Measurements from ENCODE around the gene RSF1.
A peak's percentile ranks its signal among the peaks of the same experiment; 100 is the strongest.

The RSF1 gene

DNA sequence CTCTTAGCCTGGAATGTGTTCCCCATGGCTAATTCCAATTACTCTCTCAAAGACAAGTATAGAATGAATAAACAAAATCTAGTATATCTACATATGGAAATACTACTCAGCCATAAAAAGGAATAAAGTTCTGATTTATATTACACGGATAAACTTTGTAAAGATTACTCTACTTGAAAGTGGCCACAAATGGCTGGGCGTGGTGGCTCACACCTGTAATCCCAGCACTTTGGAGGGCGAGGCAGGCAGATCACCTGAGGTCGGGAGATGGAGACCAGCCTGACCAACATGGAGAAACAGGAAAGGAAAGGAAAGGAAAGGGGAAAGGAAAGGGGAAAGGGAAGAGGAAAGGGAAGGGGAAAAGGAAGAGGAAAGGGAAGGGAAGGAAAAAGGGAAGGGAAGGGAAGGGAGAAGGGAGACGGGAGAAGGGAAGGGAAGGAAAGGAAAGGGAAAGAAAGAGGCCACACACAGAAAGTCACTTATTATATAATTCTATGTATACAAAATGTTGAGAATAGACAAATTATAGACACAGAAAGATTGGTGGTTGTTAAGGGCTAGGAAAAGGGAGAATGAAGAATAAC lies 92.2 kb downstream of the RSF1 start:
- Histone ChIP-seq H3K4me3 (ENCODE audit: low read depth, low read length) (no peak overlapping the region), H3K27ac (ENCODE audit: extremely low read depth, low read depth, low read length) (no peak overlapping the region), H3K36me3 (ENCODE audit: control insufficient read depth in 2 of 2, insufficient read depth in 1 of 2, low read length in 2 of 2) (peaks cover 0 to 9% of the 10 kb centered on the region in 2 experiments; a peak in 1 of 3 replicates), H3K4me1 (ENCODE audit: control insufficient read depth, insufficient read depth, low read length) (no peaks in the 10 kb centered on the region), H3K9me3 (ENCODE audit: control insufficient read depth, insufficient read depth, low read depth, low read length) (no peaks in the 10 kb centered on the region)
- TF ChIP-seq PRDM1 (tag by site-specific recombination; IDR thresholded peaks at IDR 0.05), result peak; percentile 99
- TF ChIP-seq, protein P1, sequence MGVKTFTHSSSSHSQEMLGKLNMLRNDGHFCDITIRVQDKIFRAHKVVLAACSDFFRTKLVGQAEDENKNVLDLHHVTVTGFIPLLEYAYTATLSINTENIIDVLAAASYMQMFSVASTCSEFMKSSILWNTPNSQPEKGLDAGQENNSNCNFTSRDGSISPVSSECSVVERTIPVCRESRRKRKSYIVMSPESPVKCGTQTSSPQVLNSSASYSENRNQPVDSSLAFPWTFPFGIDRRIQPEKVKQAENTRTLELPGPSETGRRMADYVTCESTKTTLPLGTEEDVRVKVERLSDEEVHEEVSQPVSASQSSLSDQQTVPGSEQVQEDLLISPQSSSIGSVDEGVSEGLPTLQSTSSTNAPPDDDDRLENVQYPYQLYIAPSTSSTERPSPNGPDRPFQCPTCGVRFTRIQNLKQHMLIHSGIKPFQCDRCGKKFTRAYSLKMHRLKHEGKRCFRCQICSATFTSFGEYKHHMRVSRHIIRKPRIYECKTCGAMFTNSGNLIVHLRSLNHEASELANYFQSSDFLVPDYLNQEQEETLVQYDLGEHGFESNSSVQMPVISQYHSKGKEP (tag by site-specific recombination; IDR thresholded peaks at IDR 0.05), result no peak
- CTCF ChIA-PET, result interaction anchor here (0.6 kb wide), 1 partner anchor 31 kb away, joined by 3 read pairs; no protein-coding TSS in a partner anchor
- POLR2A ChIA-PET, result no interaction called here

DNA sequence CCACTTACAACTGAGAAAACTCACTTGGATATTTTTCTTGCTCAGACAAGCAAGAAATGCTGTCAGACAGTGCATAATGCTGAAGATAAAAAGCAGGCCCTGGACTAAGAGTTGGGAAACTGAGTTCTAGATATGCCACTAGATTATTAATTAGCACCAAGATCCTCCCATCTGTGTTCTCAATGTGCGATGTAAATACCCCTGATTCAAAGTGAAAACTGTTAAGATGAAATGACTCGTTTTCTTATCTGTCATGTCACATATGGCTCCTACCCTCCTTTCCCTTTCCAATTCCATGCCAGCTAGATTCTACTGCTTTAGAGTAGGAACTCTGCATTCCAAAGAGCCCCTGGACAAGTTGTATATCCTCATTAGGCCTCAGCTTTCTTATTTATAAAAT lies 94.0 kb downstream of the RSF1 start:
- Histone ChIP-seq H3K4me1 (ENCODE audit: control insufficient read depth, insufficient read depth, low read length) (no peaks in the 10 kb centered on the region), H3K9me3 (ENCODE audit: control insufficient read depth, insufficient read depth, low read depth, low read length) (no peaks in the 10 kb centered on the region), H3K36me3 (ENCODE audit: control insufficient read depth in 2 of 2, insufficient read depth in 1 of 2, low read length in 2 of 2) (peaks cover 3 to 15% of the 10 kb centered on the region in 2 experiments; a peak in 1 of 3 replicates), H3K27ac (ENCODE audit: extremely low read depth, low read depth, low read length) (no peak overlapping the region), H3K4me3 (ENCODE audit: low read depth, low read length) (no peak overlapping the region)
- no peak for TF ChIP-seq ZNF157 (tag by site-specific recombination; IDR thresholded peaks at IDR 0.05)
- no peak for TF ChIP-seq OVOL3 (tag by site-specific recombination; IDR thresholded peaks at IDR 0.05)
- TF ChIP-seq ZNF184 (tag by site-specific recombination; IDR thresholded peaks at IDR 0.05), result no peak
- TF ChIP-seq KLF8 (tag by site-specific recombination; IDR thresholded peaks at IDR 0.05), result no peak
- no peak for TF ChIP-seq ZNF843 (tag by site-specific recombination; IDR thresholded peaks at IDR 0.05)
- TF ChIP-seq, protein P2, sequence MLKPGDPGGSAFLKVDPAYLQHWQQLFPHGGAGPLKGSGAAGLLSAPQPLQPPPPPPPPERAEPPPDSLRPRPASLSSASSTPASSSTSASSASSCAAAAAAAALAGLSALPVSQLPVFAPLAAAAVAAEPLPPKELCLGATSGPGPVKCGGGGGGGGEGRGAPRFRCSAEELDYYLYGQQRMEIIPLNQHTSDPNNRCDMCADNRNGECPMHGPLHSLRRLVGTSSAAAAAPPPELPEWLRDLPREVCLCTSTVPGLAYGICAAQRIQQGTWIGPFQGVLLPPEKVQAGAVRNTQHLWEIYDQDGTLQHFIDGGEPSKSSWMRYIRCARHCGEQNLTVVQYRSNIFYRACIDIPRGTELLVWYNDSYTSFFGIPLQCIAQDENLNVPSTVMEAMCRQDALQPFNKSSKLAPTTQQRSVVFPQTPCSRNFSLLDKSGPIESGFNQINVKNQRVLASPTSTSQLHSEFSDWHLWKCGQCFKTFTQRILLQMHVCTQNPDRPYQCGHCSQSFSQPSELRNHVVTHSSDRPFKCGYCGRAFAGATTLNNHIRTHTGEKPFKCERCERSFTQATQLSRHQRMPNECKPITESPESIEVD (tag by site-specific recombination; IDR thresholded peaks at IDR 0.05), result no peak
- TF ChIP-seq, protein P1 (tag by site-specific recombination; IDR thresholded peaks at IDR 0.05), result no peak
- TF ChIP-seq ZNF623 (tag by site-specific recombination; IDR thresholded peaks at IDR 0.05), result no peak
- no peak for TF ChIP-seq BCL11A (tag by site-specific recombination; IDR thresholded peaks at IDR 0.05; ENCODE audit: low read depth)
- no peak for TF ChIP-seq ZNF558 (tag by site-specific recombination; IDR thresholded peaks at IDR 0.05)
- TF ChIP-seq ZNF324 (tag by site-specific recombination; IDR thresholded peaks at IDR 0.05), result no peak
- TF ChIP-seq ZNF433 (tag by site-specific recombination; IDR thresholded peaks at IDR 0.05; ENCODE audit: low read depth), result no peak
- no peak for TF ChIP-seq ZFP69B (tag by site-specific recombination; IDR thresholded peaks at IDR 0.05)
- TF ChIP-seq ZNF596 (tag by site-specific recombination; IDR thresholded peaks at IDR 0.05), result no peak
- TF ChIP-seq ZNF747 (tag by site-specific recombination; IDR thresholded peaks at IDR 0.05), result no peak
- TF ChIP-seq ZNF140 (tag by site-specific recombination; IDR thresholded peaks at IDR 0.05), result no peak
- ChIA-PET CTCF (no interaction called here), POLR2A (no interaction called here)

DNA sequence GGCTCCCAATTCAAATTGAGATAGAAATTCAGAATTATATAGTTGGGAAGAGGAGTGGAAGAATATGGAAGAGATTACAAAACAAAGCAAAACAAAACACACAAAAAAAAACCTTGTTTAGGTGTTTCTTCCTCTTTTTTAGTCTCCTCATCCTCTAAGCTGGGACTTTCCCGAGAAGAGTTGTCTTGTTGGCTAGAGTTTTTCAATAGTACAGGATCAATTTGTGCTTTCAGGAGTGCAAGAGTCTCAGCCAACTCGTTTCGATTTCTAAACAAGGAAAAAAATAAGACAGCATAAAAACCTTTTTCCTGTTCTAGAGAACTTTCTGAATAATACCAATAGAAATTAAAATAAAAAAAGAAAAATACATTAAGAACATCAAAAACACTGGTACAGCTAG lies 95.1 kb downstream of the RSF1 start:
- H3K36me3 ChIP-seq (ENCODE audit: control insufficient read depth in 2 of 2, insufficient read depth in 1 of 2, low read length in 2 of 2), result peaks cover 3 to 19% of the 10 kb centered on the region in 2 experiments; a peak in 1 of 3 replicates
- no peaks in the 10 kb centered on the region for H3K9me3 ChIP-seq (ENCODE audit: control insufficient read depth, insufficient read depth, low read depth, low read length)
- no peak overlapping the region for H3K27ac ChIP-seq (ENCODE audit: extremely low read depth, low read depth, low read length)
- no peaks in the 10 kb centered on the region for H3K4me1 ChIP-seq (ENCODE audit: control insufficient read depth, insufficient read depth, low read length)
- POLR2A ChIA-PET, result no interaction called here
- no peak overlapping the region for H3K4me3 ChIP-seq (ENCODE audit: low read depth, low read length)
- CTCF ChIA-PET, result no interaction called here
- no peak for TF ChIP-seq SP3 (tag by site-specific recombination; IDR thresholded peaks at IDR 0.05)
- no peak for TF ChIP-seq SCRT2 (tag by site-specific recombination; IDR thresholded peaks at IDR 0.05)
- TF ChIP-seq, protein P3, sequence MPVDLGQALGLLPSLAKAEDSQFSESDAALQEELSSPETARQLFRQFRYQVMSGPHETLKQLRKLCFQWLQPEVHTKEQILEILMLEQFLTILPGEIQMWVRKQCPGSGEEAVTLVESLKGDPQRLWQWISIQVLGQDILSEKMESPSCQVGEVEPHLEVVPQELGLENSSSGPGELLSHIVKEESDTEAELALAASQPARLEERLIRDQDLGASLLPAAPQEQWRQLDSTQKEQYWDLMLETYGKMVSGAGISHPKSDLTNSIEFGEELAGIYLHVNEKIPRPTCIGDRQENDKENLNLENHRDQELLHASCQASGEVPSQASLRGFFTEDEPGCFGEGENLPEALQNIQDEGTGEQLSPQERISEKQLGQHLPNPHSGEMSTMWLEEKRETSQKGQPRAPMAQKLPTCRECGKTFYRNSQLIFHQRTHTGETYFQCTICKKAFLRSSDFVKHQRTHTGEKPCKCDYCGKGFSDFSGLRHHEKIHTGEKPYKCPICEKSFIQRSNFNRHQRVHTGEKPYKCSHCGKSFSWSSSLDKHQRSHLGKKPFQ (tag by site-specific recombination; IDR thresholded peaks at IDR 0.05), result no peak
- TF ChIP-seq, protein P4, sequence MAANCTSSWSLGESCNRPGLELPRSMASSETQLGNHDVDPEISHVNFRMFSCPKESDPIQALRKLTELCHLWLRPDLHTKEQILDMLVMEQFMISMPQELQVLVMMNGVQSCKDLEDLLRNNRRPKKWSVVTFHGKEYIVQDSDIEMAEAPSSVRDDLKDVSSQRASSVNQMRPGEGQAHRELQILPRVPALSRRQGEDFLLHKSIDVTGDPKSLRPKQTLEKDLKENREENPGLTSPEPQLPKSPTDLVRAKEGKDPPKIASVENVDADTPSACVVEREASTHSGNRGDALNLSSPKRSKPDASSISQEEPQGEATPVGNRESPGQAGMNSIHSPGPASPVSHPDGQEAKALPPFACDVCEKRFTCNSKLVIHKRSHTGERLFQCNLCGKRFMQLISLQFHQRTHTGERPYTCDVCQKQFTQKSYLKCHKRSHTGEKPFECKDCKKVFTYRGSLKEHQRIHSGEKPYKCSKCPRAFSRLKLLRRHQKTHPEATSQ (tag by site-specific recombination; IDR thresholded peaks at IDR 0.05), result no peak
- no peak for TF ChIP-seq ZNF366 (tag by site-specific recombination; conservative IDR thresholded peaks at IDR 0.05)

All from HEK293 (cell line).